GM20000 (cell line): Measurements from ENCODE around the gene SLC22A23.

Experiments used
- DNase-seq: peaks from one replicate; pipeline ENCODE4 v3.0.0; 2012; ENCODE audit warnings: low spot score
- TF ChIP-seq, protein P1 (sequence below): IDR thresholded peaks from 2 replicates; pipeline ENCODE4 v1.5.1; 2012; ENCODE audit warnings: mild to moderate bottlenecking, control low read depth; ENCODE audit errors: extremely low read depth, missing control alignments

The SLC22A23 gene

GRCh38 chr6:3400162-3400561, 56.7 kb downstream of the SLC22A23 start:
- TF ChIP-seq, protein P1, sequence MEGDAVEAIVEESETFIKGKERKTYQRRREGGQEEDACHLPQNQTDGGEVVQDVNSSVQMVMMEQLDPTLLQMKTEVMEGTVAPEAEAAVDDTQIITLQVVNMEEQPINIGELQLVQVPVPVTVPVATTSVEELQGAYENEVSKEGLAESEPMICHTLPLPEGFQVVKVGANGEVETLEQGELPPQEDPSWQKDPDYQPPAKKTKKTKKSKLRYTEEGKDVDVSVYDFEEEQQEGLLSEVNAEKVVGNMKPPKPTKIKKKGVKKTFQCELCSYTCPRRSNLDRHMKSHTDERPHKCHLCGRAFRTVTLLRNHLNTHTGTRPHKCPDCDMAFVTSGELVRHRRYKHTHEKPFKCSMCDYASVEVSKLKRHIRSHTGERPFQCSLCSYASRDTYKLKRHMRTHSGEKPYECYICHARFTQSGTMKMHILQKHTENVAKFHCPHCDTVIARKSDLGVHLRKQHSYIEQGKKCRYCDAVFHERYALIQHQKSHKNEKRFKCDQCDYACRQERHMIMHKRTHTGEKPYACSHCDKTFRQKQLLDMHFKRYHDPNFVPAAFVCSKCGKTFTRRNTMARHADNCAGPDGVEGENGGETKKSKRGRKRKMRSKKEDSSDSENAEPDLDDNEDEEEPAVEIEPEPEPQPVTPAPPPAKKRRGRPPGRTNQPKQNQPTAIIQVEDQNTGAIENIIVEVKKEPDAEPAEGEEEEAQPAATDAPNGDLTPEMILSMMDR: no peak

GRCh38 chr6:3398755-3399696, 57.8 kb downstream of the SLC22A23 start:
- no peak for DNase-seq
- TF ChIP-seq, protein P1: no peak

More at GRCh38 chr6:3400162-3400561, 56.7 kb downstream of the SLC22A23 start:
- DNase-seq: no peak

- TF ChIP-seq, protein P1: no peak
- DNase-seq: no peak
These were observed 58.7 kb downstream of the SLC22A23 start for GRCh38 chr6:3398165-3398562.

DNA sequence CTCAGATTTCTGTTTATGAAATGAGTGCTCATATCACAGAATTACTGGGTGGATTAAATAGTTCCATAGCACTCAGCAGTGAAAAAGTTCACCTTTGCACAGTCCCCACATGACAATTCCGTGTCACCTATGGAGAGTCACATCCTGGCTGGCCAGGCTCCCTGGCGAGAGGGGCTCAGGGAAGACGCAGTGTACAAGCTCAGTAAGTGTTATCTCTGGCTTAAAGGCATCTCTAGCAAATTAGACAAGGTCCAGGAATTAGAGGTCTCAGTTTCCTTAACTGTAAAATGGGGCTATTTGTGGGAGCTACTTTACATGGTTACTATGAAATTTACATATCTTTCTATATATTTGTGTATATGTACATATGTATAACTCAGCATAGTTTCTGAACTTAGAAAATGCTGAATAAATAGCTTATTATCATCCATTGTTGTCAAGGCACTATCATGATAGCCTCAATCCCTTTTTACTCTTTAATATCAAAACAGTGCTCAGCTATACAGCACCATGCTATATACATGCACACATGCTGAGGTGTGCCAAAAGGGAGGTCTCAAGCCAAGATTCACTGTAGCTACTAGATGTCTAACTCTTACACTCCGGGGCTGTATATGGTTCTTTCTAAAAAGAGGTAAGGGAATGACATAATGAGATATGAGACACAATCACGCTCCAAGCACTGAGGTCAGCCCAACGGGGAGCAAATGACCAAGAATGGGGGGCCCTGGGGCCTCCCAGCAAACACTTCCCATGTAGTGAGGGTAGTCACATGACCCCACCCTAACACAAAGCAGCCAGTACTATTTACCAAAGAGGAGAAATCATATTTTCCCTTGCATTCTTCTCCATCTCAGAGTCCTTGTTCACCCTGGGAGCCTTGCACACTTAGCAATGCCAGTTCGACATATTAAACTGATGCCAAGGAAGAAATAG, 59.4 kb downstream of the SLC22A23 start:
- TF ChIP-seq, protein P1: no peak
- DNase-seq: no peak

GRCh38 chr6:3396503-3397180, 60.2 kb downstream of the SLC22A23 start:
- no peak for DNase-seq
- TF ChIP-seq, protein P1: no peak

DNA sequence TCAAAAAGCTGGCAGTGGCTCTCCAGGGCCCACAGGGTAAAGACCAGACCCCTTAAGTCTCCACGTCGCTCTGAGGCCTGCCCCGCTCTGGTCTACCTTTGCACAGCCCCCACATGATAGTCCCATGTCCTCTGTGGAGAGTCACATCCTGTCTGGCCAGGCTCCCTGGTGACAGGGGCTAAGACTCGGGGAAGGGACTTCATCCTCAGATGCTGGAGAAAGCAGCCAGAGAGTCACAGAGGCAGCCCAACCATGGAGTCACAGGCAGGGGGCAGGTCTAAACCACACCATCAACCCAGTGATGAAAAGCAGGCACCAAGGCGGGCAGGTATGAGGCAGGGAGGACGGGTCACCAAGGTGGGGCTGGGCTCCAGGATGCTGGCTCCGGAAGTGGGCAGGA, 62.2 kb downstream of the SLC22A23 start:
- TF ChIP-seq, protein P1: no peak
- no peak for DNase-seq
